H9 (cell line): ENCODE data around the gene CERS6. TPM values are rescaled to one million over a fixed set of nuclear protein-coding genes. Genes with fewer than 3 reads are reported as not detected.
A peak's percentile ranks its signal among the peaks of the same experiment; 100 is the strongest.

Source experiments
- DNase-seq: peaks from one replicate; pipeline ENCODE4 v3.0.0-alpha.2; 2017
- H2AFZ ChIP-seq: one replicate; pipeline ENCODE4 v1.6.1; 2013; ENCODE audit warnings: mild to moderate bottlenecking, low read length, control low read depth, moderate library complexity
- H2AK5ac ChIP-seq: 2 replicates; pipeline ENCODE4 v1.6.1; 2013; ENCODE audit warnings: low read length, control low read depth, mixed read lengths; ENCODE audit not compliant: insufficient read length
- H2BK120ac ChIP-seq: one replicate; pipeline ENCODE4 v1.6.1; 2013; ENCODE audit warnings: low read depth, mild to moderate bottlenecking, low read length, control low read depth, inconsistent platforms; ENCODE audit not compliant: poor library complexity, severe bottlenecking
- H2BK12ac ChIP-seq: 2 replicates; pipeline ENCODE4 v1.6.1; 2013; ENCODE audit warnings: low read length, control low read depth, mixed read lengths, low read depth; ENCODE audit not compliant: insufficient read length
- H2BK15ac ChIP-seq: 2 replicates; pipeline ENCODE4 v1.6.1; 2013; ENCODE audit warnings: low read depth, low read length, control low read depth
- H2BK20ac ChIP-seq: one replicate; pipeline ENCODE4 v1.6.1; 2013; ENCODE audit warnings: low read depth, mild to moderate bottlenecking, low read length, control low read depth, inconsistent platforms; ENCODE audit not compliant: poor library complexity, severe bottlenecking
- H2BK5ac ChIP-seq: 2 replicates; pipeline ENCODE4 v1.6.1; 2013; ENCODE audit warnings: low read length, control low read depth, mixed read lengths; ENCODE audit not compliant: insufficient read length
- H3K14ac ChIP-seq: 2 replicates; pipeline ENCODE4 v1.6.1; 2013; ENCODE audit warnings: low read length, control low read depth; ENCODE audit not compliant: insufficient read depth
- H3K18ac ChIP-seq: 2 replicates; pipeline ENCODE4 v1.6.1; 2013; ENCODE audit warnings: low read depth, mild to moderate bottlenecking, mixed read lengths, low read length, control low read depth; ENCODE audit not compliant: insufficient read length
- H3K23ac ChIP-seq: 2 replicates; pipeline ENCODE4 v1.6.1; 2013; ENCODE audit warnings: low read length, control low read depth, mixed read lengths, low read depth; ENCODE audit not compliant: insufficient read length
- H3K23me2 ChIP-seq: 2 replicates; pipeline ENCODE4 v1.6.1; 2013; ENCODE audit warnings: low read depth, mild to moderate bottlenecking, mixed read lengths, low read length, control low read depth; ENCODE audit not compliant: insufficient read length, poor library complexity, severe bottlenecking
- H3K27ac ChIP-seq: 2 replicates; pipeline ENCODE4 v1.5.1; 2013; ENCODE audit warnings: low read length, control low read depth, mixed read lengths, low read depth; ENCODE audit not compliant: insufficient read length
- H3K27me3 ChIP-seq: 2 replicates; pipeline ENCODE4 v1.6.1; 2013; ENCODE audit warnings: low read length, control low read depth, inconsistent platforms; ENCODE audit not compliant: insufficient read depth
- H3K4ac ChIP-seq: 2 replicates; pipeline ENCODE4 v1.6.1; 2013; ENCODE audit warnings: low read depth, mild to moderate bottlenecking, control low read depth, inconsistent platforms, low read length, moderate library complexity
- H3K4me1 ChIP-seq: 2 replicates; pipeline ENCODE4 v1.6.1; 2013; ENCODE audit warnings: low read length, control low read depth, inconsistent platforms; ENCODE audit not compliant: insufficient read depth
- H3K4me2 ChIP-seq: 2 replicates; pipeline ENCODE4 v1.6.1; 2013; ENCODE audit warnings: low read length, control low read depth, mixed read lengths; ENCODE audit not compliant: insufficient read length, insufficient read depth
- H3K56ac ChIP-seq: 2 replicates; pipeline ENCODE4 v1.6.1; 2013; ENCODE audit warnings: low read depth, mild to moderate bottlenecking, mixed read lengths, low read length, control low read depth; ENCODE audit not compliant: insufficient read length
- H3K79me1 ChIP-seq: 2 replicates; pipeline ENCODE4 v1.6.1; 2013; ENCODE audit warnings: low read depth, mild to moderate bottlenecking, moderate library complexity, low read length, control low read depth, inconsistent platforms; ENCODE audit not compliant: insufficient read depth, poor library complexity, severe bottlenecking
- H3K79me2 ChIP-seq: 2 replicates; pipeline ENCODE4 v1.6.1; 2013; ENCODE audit warnings: low read length, control low read depth, inconsistent platforms; ENCODE audit not compliant: insufficient read depth
- H3K9ac ChIP-seq: 2 replicates; pipeline ENCODE4 v1.6.1; 2013; ENCODE audit warnings: low read length, control low read depth, mixed read lengths; ENCODE audit not compliant: insufficient read length; ENCODE audit errors: extremely low read depth
- H3K9me3 ChIP-seq: one replicate; pipeline ENCODE4 v1.6.1; 2013; ENCODE audit warnings: low read depth, low read length, inconsistent platforms; ENCODE audit not compliant: control insufficient read depth
- H3T11ph ChIP-seq: one replicate; pipeline ENCODE4 v1.6.1; 2013; ENCODE audit warnings: mild to moderate bottlenecking, low read length, control low read depth, inconsistent platforms
- H4K20me1 ChIP-seq: one replicate; pipeline ENCODE4 v1.6.1; 2013; ENCODE audit not compliant: control insufficient read depth, insufficient read length, insufficient read depth
- H4K5ac ChIP-seq: 2 replicates; pipeline ENCODE4 v1.6.1; 2013; ENCODE audit warnings: low read depth, mild to moderate bottlenecking, mixed read lengths, low read length, control low read depth; ENCODE audit not compliant: insufficient read length
- H4K8ac ChIP-seq: replicated peaks from 2 replicates; pipeline ENCODE4 v1.6.1; 2013; ENCODE audit warnings: low read length, control low read depth, mixed read lengths, low read depth; ENCODE audit not compliant: insufficient read length
- H4K91ac ChIP-seq: 2 replicates; pipeline ENCODE4 v1.6.1; 2013; ENCODE audit warnings: low read depth, mild to moderate bottlenecking, moderate library complexity, mixed read lengths, low read length, control low read depth; ENCODE audit not compliant: insufficient read length
- H3K27ac Mint-ChIP-seq, 3 experiments: 2 replicates in 2 of 3; 3 replicates in 1 of 3; pipeline ENCODE4 v1.8.0; 2020 to 2021; ENCODE audit warnings: mixed read lengths in 3 of 3, mild to moderate bottlenecking in 1 of 3, moderate library complexity in 1 of 3
- H3K27me3 Mint-ChIP-seq: 2 replicates; pipeline ENCODE4 v1.8.0; 2021; ENCODE audit warnings: low read depth, mild to moderate bottlenecking, moderate library complexity, mixed read lengths
- H3K36me3 Mint-ChIP-seq, 3 experiments: 2 replicates in 2 of 3; 3 replicates in 1 of 3; pipeline ENCODE4 v1.8.0; 2020 to 2021; ENCODE audit warnings: low read depth in 3 of 3, mixed read lengths in 3 of 3; ENCODE audit not compliant: insufficient read depth in 1 of 3
- H3K4me1 Mint-ChIP-seq, 2 experiments: 2 replicates each; pipeline ENCODE4 v1.8.0; 2020; ENCODE audit warnings: mixed read lengths in 2 of 2
- H3K4me3 Mint-ChIP-seq, 2 experiments: 2 replicates in 1 of 2; 3 replicates in 1 of 2; pipeline ENCODE4 v1.8.0; 2020 to 2021; ENCODE audit warnings: mild to moderate bottlenecking in 2 of 2, mixed read lengths in 2 of 2, moderate library complexity in 1 of 2
- H3K9me3 Mint-ChIP-seq, 2 experiments: 2 replicates in 1 of 2; 3 replicates in 1 of 2; pipeline ENCODE4 v1.8.0; 2020; ENCODE audit warnings: mild to moderate bottlenecking in 2 of 2, mixed read lengths in 2 of 2, moderate library complexity in 1 of 2
- WGBS: extraction: QIAGEN DNeasy Blood & Tissue Kit; methylation state at CpG from one replicate; pipeline ENCODE4 v1.1.7; 2013; ENCODE audit warnings: missing lambda C conversion rate, low lambda C conversion rate, mixed read lengths; ENCODE audit not compliant: insufficient read length; ENCODE audit errors: extremely low coverage; 5-methylcytosine and 5-hydroxymethylcytosine counted together
- total RNA-seq: library from RNA; stranded (reverse); gene quantifications from 2 replicates; pipeline ENCODE4 v1.2.1, GENCODE V29; 2021
- TF ChIP-seq, protein P1 (sequence below): fragments of 200-600 bp; sonication (generic); conservative IDR thresholded peaks from 3 replicates; pipeline ENCODE4 v1.8.0; 2021; ENCODE audit warnings: antibody characterized with exemption, mild to moderate bottlenecking

The CERS6 gene
- total RNA-seq, 1 experiment from 2014 or later = 17.7 TPM

DNA sequence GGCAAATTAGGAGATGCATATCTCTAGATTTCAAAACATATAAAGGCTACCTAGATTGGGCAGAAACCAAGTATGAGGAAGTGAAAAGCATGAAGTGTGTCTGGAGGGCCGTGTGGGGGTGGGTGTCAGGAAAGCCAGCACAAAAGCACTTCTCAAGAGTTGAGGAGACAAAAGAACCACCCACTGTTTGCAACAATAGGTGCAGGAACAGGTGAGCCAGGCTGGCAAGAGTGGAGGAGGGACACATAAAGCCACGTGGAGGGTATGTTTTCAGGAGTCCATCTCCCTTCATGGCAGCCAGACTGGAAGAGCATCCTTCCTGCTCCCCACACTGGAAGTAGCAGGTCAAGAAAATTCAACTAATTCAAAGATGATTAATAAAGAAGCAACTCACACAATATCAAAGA, 96.4 kb downstream of the CERS6 start:
- Histone ChIP-seq H3K4me2 (no peak overlapping the region), H3K27ac (no peak overlapping the region), H2AK5ac (no peak overlapping the region), H2BK12ac (no peak overlapping the region), H4K5ac (no peak overlapping the region), H3K4me1 (peaks cover 8% of the 10 kb centered on the region; the same call in 1 of the 2 replicates), H3K9ac (no peak overlapping the region), H3K56ac (no peak overlapping the region), H3K14ac (no peak overlapping the region), H2AFZ (no peak overlapping the region), H3K79me2 (0 out of 2 replicates have a peak, but pooled peaks cover 1% of the 10 kb centered on the region), H3K18ac (no peak overlapping the region), H2BK15ac (no peak overlapping the region), H3K27me3 (no peaks in the 10 kb centered on the region), H4K20me1 (no peaks in the 10 kb centered on the region), H2BK5ac (no peak overlapping the region), H2BK120ac (no peak overlapping the region), H3T11ph (no peak overlapping the region), H2BK20ac (no peak overlapping the region), H3K23me2 (no peaks in the 10 kb centered on the region), H4K8ac (no peak overlapping the region), H3K9me3 (no peaks in the 10 kb centered on the region), H3K23ac (no peak overlapping the region), H3K4ac (no peak overlapping the region), H3K79me1 (no peaks in the 10 kb centered on the region), H4K91ac (no peak overlapping the region)
- H3K4me1 Mint-ChIP-seq = peaks cover 37% of the 10 kb centered on the region in 2 experiments
- DNase-seq = peak; percentile 91
- H3K27ac Mint-ChIP-seq = peak overlapping the region; percentile 92 to 98 (median 97)
- no CpG with 5 or more reads among the region's 2 CpGs for WGBS
- peak overlapping the region; percentile 47 to 65 for H3K4me3 Mint-ChIP-seq
- no peaks in the 10 kb centered on the region for H3K27me3 Mint-ChIP-seq
- H3K36me3 Mint-ChIP-seq = peaks cover 9 to 20% (median 14%) of the 10 kb centered on the region in 3 experiments; a peak in 6 of 7 replicates
- no peaks in the 10 kb centered on the region; a peak in 1 of 5 replicates for H3K9me3 Mint-ChIP-seq
- TF ChIP-seq, protein P1, sequence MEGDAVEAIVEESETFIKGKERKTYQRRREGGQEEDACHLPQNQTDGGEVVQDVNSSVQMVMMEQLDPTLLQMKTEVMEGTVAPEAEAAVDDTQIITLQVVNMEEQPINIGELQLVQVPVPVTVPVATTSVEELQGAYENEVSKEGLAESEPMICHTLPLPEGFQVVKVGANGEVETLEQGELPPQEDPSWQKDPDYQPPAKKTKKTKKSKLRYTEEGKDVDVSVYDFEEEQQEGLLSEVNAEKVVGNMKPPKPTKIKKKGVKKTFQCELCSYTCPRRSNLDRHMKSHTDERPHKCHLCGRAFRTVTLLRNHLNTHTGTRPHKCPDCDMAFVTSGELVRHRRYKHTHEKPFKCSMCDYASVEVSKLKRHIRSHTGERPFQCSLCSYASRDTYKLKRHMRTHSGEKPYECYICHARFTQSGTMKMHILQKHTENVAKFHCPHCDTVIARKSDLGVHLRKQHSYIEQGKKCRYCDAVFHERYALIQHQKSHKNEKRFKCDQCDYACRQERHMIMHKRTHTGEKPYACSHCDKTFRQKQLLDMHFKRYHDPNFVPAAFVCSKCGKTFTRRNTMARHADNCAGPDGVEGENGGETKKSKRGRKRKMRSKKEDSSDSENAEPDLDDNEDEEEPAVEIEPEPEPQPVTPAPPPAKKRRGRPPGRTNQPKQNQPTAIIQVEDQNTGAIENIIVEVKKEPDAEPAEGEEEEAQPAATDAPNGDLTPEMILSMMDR = no peak
